Heart left ventricle (tissue), 13 donors: ENCODE data around the gene RAP1B.

Experiments
- POLR2A ChIP-seq, 2 donors: fragments of 450-650 bp; IDR thresholded peaks; one replicate each; pipeline ENCODE4 v1.6.1; 2017; ENCODE audit warnings: antibody characterized with exemption in 2 of 2, mild to moderate bottlenecking in 2 of 2, moderate library complexity in 2 of 2
- TF ChIP-seq, protein P1 (sequence below), 12 donors: fragments of 200-600 bp; sonication (generic) in 4 of 12; IDR thresholded peaks; one replicate each; pipeline versions ENCODE4 v1.5.0 to v1.8.0; 2018 to 2022; ENCODE audit warnings: antibody characterized with exemption in 12 of 12, mild to moderate bottlenecking in 5 of 12
- donor health status: ischemic (EF 13 %, LVEDD 7.1; RV severe dilation, severe dysfunction).
- donor health status: DM: no; HTN: yes; CAD: no.
- donor health status: DM: no; HTN: no; CAD: no.
- donor health status: ischemic (EF 25% LVEDD 6.9; RV normal size, moderate dysfunction).
- donor health status: ischemic (EF 25% LVEDD 5.7; RV mildly dilated, moderate dysfunction).
- donor health status: ischemic (EF 35%, LVEDD 5.7; RV mildly dilated, moderate dysfunction).
- donor health status: nonischemic (EF 11% LVEDD 7.7; RV severe dilation, severe dysfunction).
- donor health status: DM: yes; HTN: yes; CAD: no.
- donor health status: PGD.
- donor health status: ischemic (EF 29% LVEDD 5.4; RV normal size, mild dysfunction).
- donor health status: nonischemic (EF 23%, LVEDD 6.1; RV moderate dilation, normal function).

DNA sequence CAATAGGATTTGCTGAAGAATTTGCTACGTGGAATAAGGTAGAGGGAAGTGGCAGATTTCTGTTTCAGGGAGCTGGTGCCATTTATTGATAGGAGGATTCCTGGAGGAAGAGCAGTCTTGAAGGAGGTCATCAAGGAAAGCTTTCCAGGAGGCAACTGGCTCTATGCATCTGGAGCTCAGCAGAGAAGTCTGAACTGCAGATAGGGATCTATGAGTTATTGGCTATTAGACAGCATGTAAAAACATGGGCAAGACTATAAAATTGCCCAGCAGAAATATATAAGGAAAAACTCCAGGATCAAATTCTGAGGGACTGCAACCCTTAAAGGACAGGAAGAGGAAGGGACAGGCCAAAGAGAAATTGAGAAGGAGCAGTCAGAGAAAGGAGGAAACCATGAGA lies 8.9 kb upstream of the RAP1B start:
- TF ChIP-seq, protein P1, sequence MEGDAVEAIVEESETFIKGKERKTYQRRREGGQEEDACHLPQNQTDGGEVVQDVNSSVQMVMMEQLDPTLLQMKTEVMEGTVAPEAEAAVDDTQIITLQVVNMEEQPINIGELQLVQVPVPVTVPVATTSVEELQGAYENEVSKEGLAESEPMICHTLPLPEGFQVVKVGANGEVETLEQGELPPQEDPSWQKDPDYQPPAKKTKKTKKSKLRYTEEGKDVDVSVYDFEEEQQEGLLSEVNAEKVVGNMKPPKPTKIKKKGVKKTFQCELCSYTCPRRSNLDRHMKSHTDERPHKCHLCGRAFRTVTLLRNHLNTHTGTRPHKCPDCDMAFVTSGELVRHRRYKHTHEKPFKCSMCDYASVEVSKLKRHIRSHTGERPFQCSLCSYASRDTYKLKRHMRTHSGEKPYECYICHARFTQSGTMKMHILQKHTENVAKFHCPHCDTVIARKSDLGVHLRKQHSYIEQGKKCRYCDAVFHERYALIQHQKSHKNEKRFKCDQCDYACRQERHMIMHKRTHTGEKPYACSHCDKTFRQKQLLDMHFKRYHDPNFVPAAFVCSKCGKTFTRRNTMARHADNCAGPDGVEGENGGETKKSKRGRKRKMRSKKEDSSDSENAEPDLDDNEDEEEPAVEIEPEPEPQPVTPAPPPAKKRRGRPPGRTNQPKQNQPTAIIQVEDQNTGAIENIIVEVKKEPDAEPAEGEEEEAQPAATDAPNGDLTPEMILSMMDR (IDR thresholded peaks at IDR 0.05), result no peak
- TF ChIP-seq POLR2A (IDR thresholded peaks at IDR 0.05), result no peak
